IMR-90 (cell line): ENCODE measurements around the gene ETFA. TPM values are rescaled to one million over a fixed set of nuclear protein-coding genes. Genes with fewer than 3 reads are reported as not detected.

Source experiments
- ATAC-seq: fragments of 200-7000 bp; cut with Tn5 transposase; 2 replicates; pipeline ENCODE4 v1.9.1; 2020; ENCODE audit warnings: low read depth, mild to moderate bottlenecking, moderate library complexity
- BruUV-seq: library from RNA; stranded (reverse); fragments of 400-500 nt; replicated peaks from 2 replicates; lab custom pipeline; 2021; lab: Mats Ljungman, UMichigan
- CTCF ChIA-PET: fragments of 300-600 bp; formaldehyde crosslinking; extraction: SDS; loops from one replicate; lab custom pipeline; 2021; ENCODE audit warnings: antibody characterized with exemption; lab: Yijun Ruan, JAX
- POLR2A ChIA-PET: fragments of 300-600 bp; sonication (Branson Sonifier 250); formaldehyde crosslinking; loops from one replicate; lab custom pipeline; 2022; ENCODE audit warnings: antibody characterized with exemption; ENCODE audit not compliant: unreplicated experiment; lab: Charles Lee
- DNase-seq: peaks from one replicate; pipeline ENCODE4 v3.0.0; 2013
- H2AFZ ChIP-seq: replicated peaks from 2 replicates; pipeline ENCODE3; 2013; ENCODE audit warnings: low read length, mild to moderate bottlenecking; ENCODE audit not compliant: poor library complexity
- H2AK5ac ChIP-seq: 2 replicates; pipeline ENCODE4 v1.6.1; 2013; ENCODE audit warnings: low read depth, low read length, inconsistent platforms
- H2AK9ac ChIP-seq: replicated peaks from 2 replicates; pipeline ENCODE3; 2013; ENCODE audit warnings: mild to moderate bottlenecking, low read depth, low read length, moderate library complexity; ENCODE audit not compliant: poor library complexity
- H2BK120ac ChIP-seq: 2 replicates; pipeline ENCODE4 v1.6.1; 2013; ENCODE audit warnings: low read depth, low read length, inconsistent platforms
- H2BK15ac ChIP-seq: 3 replicates; pipeline ENCODE4 v1.6.1; 2013; ENCODE audit warnings: low read depth, low read length, inconsistent platforms
- H2BK20ac ChIP-seq: 2 replicates; pipeline ENCODE4 v1.6.1; 2013; ENCODE audit warnings: low read depth, mild to moderate bottlenecking, inconsistent platforms, low read length, moderate library complexity
- H2BK5ac ChIP-seq: 2 replicates; pipeline ENCODE4 v1.6.1; 2013; ENCODE audit warnings: mild to moderate bottlenecking, low read depth, low read length, inconsistent platforms; ENCODE audit not compliant: poor library complexity, severe bottlenecking
- H3K14ac ChIP-seq: replicated peaks from 2 replicates; pipeline ENCODE4 v1.6.1; 2013; ENCODE audit warnings: low read depth, low read length, inconsistent platforms
- H3K18ac ChIP-seq: 2 replicates; pipeline ENCODE4 v1.6.1; 2013; ENCODE audit warnings: low read depth, low read length, control low read depth
- H3K23ac ChIP-seq: 2 replicates; pipeline ENCODE4 v1.6.1; 2013; ENCODE audit warnings: low read depth, low read length, inconsistent platforms
- H3K27ac ChIP-seq: 2 replicates; pipeline ENCODE4 v1.5.1; 2013; ENCODE audit warnings: mild to moderate bottlenecking, control low read depth, low read length; ENCODE audit not compliant: insufficient read depth
- H3K27me3 ChIP-seq: 2 replicates; pipeline ENCODE4 v1.6.1; 2013; ENCODE audit warnings: low read length; ENCODE audit not compliant: control insufficient read depth, insufficient read depth
- H3K36me3 ChIP-seq: 2 replicates; pipeline ENCODE4 v1.6.1; 2013; ENCODE audit warnings: low read length, mixed read lengths; ENCODE audit not compliant: control insufficient read depth, insufficient read depth
- H3K4ac ChIP-seq: 2 replicates; pipeline ENCODE4 v1.6.1; 2013; ENCODE audit warnings: low read depth, low read length, inconsistent platforms
- H3K4me1 ChIP-seq: 2 replicates; pipeline ENCODE4 v1.6.1; 2013; ENCODE audit warnings: low read length, mixed read lengths; ENCODE audit not compliant: control insufficient read depth, insufficient read depth
- H3K4me2 ChIP-seq: 2 replicates; pipeline ENCODE4 v1.6.1; 2013; ENCODE audit warnings: low read depth, mild to moderate bottlenecking, control low read depth, low read length, moderate library complexity
- H3K4me3 ChIP-seq: 2 replicates; pipeline ENCODE4 v1.5.1; 2013; ENCODE audit warnings: low read depth, mild to moderate bottlenecking, control low read depth, low read length, moderate library complexity; ENCODE audit not compliant: insufficient read depth
- H3K56ac ChIP-seq: 2 replicates; pipeline ENCODE4 v1.6.1; 2013; ENCODE audit warnings: low read length, inconsistent platforms; ENCODE audit not compliant: insufficient read depth; ENCODE audit errors: extremely low read depth
- H3K79me1 ChIP-seq, 2 experiments: 2 replicates each; pipeline ENCODE4 v1.6.1; 2013; ENCODE audit warnings: low read length in 2 of 2, inconsistent platforms in 1 of 2, low read depth in 1 of 2
- H3K9ac ChIP-seq: 2 replicates; pipeline ENCODE4 v1.6.1; 2013; ENCODE audit warnings: low read depth, low read length, control low read depth
- H3K9me1 ChIP-seq: 2 replicates; pipeline ENCODE4 v1.6.1; 2013; ENCODE audit warnings: low read length, inconsistent platforms; ENCODE audit not compliant: insufficient read depth
- H3K9me3 ChIP-seq: 2 replicates; pipeline ENCODE4 v1.6.1; 2013; ENCODE audit warnings: low read length; ENCODE audit not compliant: control insufficient read depth, insufficient read depth
- H4K20me1 ChIP-seq: 2 replicates; pipeline ENCODE4 v1.6.1; 2013; ENCODE audit warnings: low read length, inconsistent platforms; ENCODE audit not compliant: insufficient read depth
- H4K5ac ChIP-seq: 2 replicates; pipeline ENCODE4 v1.6.1; 2013; ENCODE audit warnings: mild to moderate bottlenecking, low read depth, low read length, control low read depth
- H4K8ac ChIP-seq, 2 experiments: 2 replicates each; pipeline ENCODE4 v1.6.1; 2013; ENCODE audit warnings: low read depth in 2 of 2, low read length in 2 of 2, control low read depth in 1 of 2, inconsistent platforms in 1 of 2
- H4K91ac ChIP-seq: 2 replicates; pipeline ENCODE4 v1.6.1; 2013; ENCODE audit warnings: low read depth, low read length, inconsistent platforms; ENCODE audit not compliant: insufficient read depth
- CHD1 ChIP-seq: IDR thresholded peaks from 2 replicates; pipeline ENCODE4 v1.6.1; 2012; ENCODE audit warnings: low read depth, low read length, improper control_type of control experiment
- ELK1 ChIP-seq: fragments of 150-350 bp; IDR thresholded peaks from 2 replicates; pipeline ENCODE4 v1.6.1; 2016; ENCODE audit warnings: low read depth, mild to moderate bottlenecking, low read length, moderate library complexity, borderline replicate concordance
- MAFK ChIP-seq: IDR thresholded peaks from 2 replicates; pipeline ENCODE4 v1.6.1; 2012; ENCODE audit warnings: low read depth, low read length, improper control_type of control experiment
- USF2 ChIP-seq: fragments of 150-350 bp; IDR thresholded peaks from 2 replicates; pipeline ENCODE4 v1.6.1; 2017; ENCODE audit warnings: mild to moderate bottlenecking, antibody characterized with exemption, low read length, low read depth
- WGBS, 2 experiments: methylation state at CpG; one replicate each; pipeline versions ENCODE4 v1.1.5 to v1.1.7; 2013; ENCODE audit warnings: missing lambda C conversion rate in 2 of 2; ENCODE audit not compliant: insufficient read length in 1 of 2; ENCODE audit errors: extremely low coverage in 2 of 2; 5-methylcytosine and 5-hydroxymethylcytosine counted together
- dilution Hi-C: fragments of 300-500 bp; cut with HindIII; formaldehyde crosslinking; loops from one replicate; pipeline ENCODE4 v1.14.3; 2018; ENCODE audit warnings: low sequenced_read_pairs; ENCODE audit not compliant: unreplicated experiment
- in situ Hi-C: fragments of 300-500 bp; cut with MboI; formaldehyde crosslinking; loops from 3 replicates; pipeline ENCODE4 v1.14.3; 2019; ENCODE audit warnings: low sequenced_read_pairs, inconsistent platforms, mixed read lengths
- intact Hi-C: fragments of 100-400 bp; cut with micrococcal nuclease; formaldehyde crosslinking; loops from 2 replicates; pipeline ENCODE4 v1.10.0; 2022
- polyA plus RNA-seq, 3 experiments: library from polyadenylated mRNA; depleted of rRNA; stranded (reverse); fragments of >200 nt; gene quantifications; 2 replicates each; pipeline ENCODE4 v1.2.3, GENCODE V29; 2012; ENCODE audit warnings: low replicate concordance in 1 of 3
- total RNA-seq: library from RNA; depleted of rRNA; stranded (reverse); fragments of >200 nt; gene quantifications from 2 replicates; pipeline ENCODE4 v1.2.3, GENCODE V29; 2012

ETFA gene
- total and polyA plus RNA-seq, 2 of the 4 experiments (the other 2 are of a cell fraction) = 115 to 172 TPM

- TF ChIP-seq MAFK (no peak), CHD1 (no peak)
Observed at GRCh38 chr15:76169911-76170800, 141.1 kb downstream of the ETFA start (continued).

- Histone ChIP-seq H2AK9ac (no peak overlapping the region), H3K23ac (no peak overlapping the region), H2BK120ac (peak overlapping the region; percentile 75), H2BK5ac (peak overlapping the region; percentile 41), H3K79me1 (no peaks in the 10 kb centered on the region), H4K20me1 (no peaks in the 10 kb centered on the region), H3K27ac (no peak overlapping the region), H3K4me3 (no peak overlapping the region), H4K5ac (peak overlapping the region; percentile 47; the same call in 1 of the 2 replicates), H3K9me1 (peaks cover 9% of the 10 kb centered on the region; the same call in 1 of the 2 replicates), H3K4ac (peak overlapping the region; percentile 60), H3K9me3 (no peaks in the 10 kb centered on the region), H2BK20ac (peak overlapping the region; percentile 74; the same call in 1 of the 2 replicates), H3K36me3 (no peaks in the 10 kb centered on the region), H3K4me1 (peaks cover 12% of the 10 kb centered on the region), H2AFZ (peak overlapping the region; percentile 84), H3K56ac (no peak overlapping the region), H2BK15ac (no peak overlapping the region), H3K9ac (no peak overlapping the region), H3K27me3 (no peaks in the 10 kb centered on the region; the same call in 1 of the 2 replicates), H3K14ac (no peak overlapping the region), H4K8ac (peak overlapping the region; percentile 7 to 67; a peak in 3 of 4 replicates), H3K4me2 (no peak overlapping the region), H4K91ac (peak overlapping the region; percentile 62; the same call in 1 of the 2 replicates), H2AK5ac (peak overlapping the region; percentile 35; the same call in 1 of the 2 replicates), H3K18ac (peak overlapping the region; percentile 14; the same call in 1 of the 2 replicates)
- TF ChIP-seq CHD1 (no peak), USF2 (peak; percentile 92), ELK1 (no peak)
- CTCF ChIA-PET = no interaction called here
- WGBS, 2 experiments = 64% methylated on average over 2 of the region's 4 CpGs; no CpG with 5 or more reads in 1 of the 2 experiments
- intact Hi-C loops (no loop called here), in situ Hi-C loops (no loop called here), dilution Hi-C loops (no loop called here)
- ATAC-seq (peak; percentile 85), DNase-seq (peak; percentile 29)
- POLR2A ChIA-PET = no interaction called here
- BruUV-seq = no TSS peak
Observed at GRCh38 chr15:76169018-76169417, 142.3 kb downstream of the ETFA start.
